Heart left ventricle (tissue), 13 donors: ENCODE results near the gene UBAP1L.

ENCODE experiments used
- POLR2A ChIP-seq, 2 donors: fragments of 450-650 bp; IDR thresholded peaks; one replicate each; pipeline ENCODE4 v1.6.1; 2017; ENCODE audit warnings: antibody characterized with exemption in 2 of 2, mild to moderate bottlenecking in 2 of 2, moderate library complexity in 2 of 2
- TF ChIP-seq, protein P1 (sequence below), 12 donors: fragments of 200-600 bp; sonication (generic) in 4 of 12; IDR thresholded peaks; one replicate each; pipeline versions ENCODE4 v1.5.0 to v1.8.0; 2018 to 2022; ENCODE audit warnings: antibody characterized with exemption in 12 of 12, mild to moderate bottlenecking in 5 of 12
- donor health status: ischemic (EF 13 %, LVEDD 7.1; RV severe dilation, severe dysfunction).
- donor health status: DM: no; HTN: yes; CAD: no.
- donor health status: DM: no; HTN: no; CAD: no.
- donor health status: ischemic (EF 25% LVEDD 6.9; RV normal size, moderate dysfunction).
- donor health status: ischemic (EF 25% LVEDD 5.7; RV mildly dilated, moderate dysfunction).
- donor health status: ischemic (EF 35%, LVEDD 5.7; RV mildly dilated, moderate dysfunction).
- donor health status: nonischemic (EF 11% LVEDD 7.7; RV severe dilation, severe dysfunction).
- donor health status: DM: yes; HTN: yes; CAD: no.
- donor health status: PGD.
- donor health status: ischemic (EF 29% LVEDD 5.4; RV normal size, mild dysfunction).
- donor health status: nonischemic (EF 23%, LVEDD 6.1; RV moderate dilation, normal function).

- TF ChIP-seq, protein P1, sequence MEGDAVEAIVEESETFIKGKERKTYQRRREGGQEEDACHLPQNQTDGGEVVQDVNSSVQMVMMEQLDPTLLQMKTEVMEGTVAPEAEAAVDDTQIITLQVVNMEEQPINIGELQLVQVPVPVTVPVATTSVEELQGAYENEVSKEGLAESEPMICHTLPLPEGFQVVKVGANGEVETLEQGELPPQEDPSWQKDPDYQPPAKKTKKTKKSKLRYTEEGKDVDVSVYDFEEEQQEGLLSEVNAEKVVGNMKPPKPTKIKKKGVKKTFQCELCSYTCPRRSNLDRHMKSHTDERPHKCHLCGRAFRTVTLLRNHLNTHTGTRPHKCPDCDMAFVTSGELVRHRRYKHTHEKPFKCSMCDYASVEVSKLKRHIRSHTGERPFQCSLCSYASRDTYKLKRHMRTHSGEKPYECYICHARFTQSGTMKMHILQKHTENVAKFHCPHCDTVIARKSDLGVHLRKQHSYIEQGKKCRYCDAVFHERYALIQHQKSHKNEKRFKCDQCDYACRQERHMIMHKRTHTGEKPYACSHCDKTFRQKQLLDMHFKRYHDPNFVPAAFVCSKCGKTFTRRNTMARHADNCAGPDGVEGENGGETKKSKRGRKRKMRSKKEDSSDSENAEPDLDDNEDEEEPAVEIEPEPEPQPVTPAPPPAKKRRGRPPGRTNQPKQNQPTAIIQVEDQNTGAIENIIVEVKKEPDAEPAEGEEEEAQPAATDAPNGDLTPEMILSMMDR (IDR thresholded peaks at IDR 0.05): no peak
- TF ChIP-seq POLR2A (IDR thresholded peaks at IDR 0.05): no peak
Observed at GRCh38 chr15:65072027-65072426, 43.0 kb downstream of the UBAP1L start.
